Measurements from ENCODE around the gene APBA2. TPM values are rescaled to one million over a fixed set of nuclear protein-coding genes. Genes with fewer than 3 reads are reported as not detected.
"Not testable (repeated sequence)": the region's sequence is repeated elsewhere in the genome, so short reads cannot be mapped to it uniquely, and the experiment has no call there.

APBA2 gene
- total RNA-seq, 5 donors from 2014 or later (not counting 1 experiment from before 2014, with no cell fraction given) = 78.9 to 118 (median 94.9) TPM

- peaks cover 5 to 14% (median 7%) of the 10 kb centered on the region in 3 donors for H3K4me1 Mint-ChIP-seq
- H3K9me3 ChIP-seq; H3K36me3 Mint-ChIP-seq; H3K4me3 ChIP-seq (ENCODE audit: control insufficient read depth in 1 of 2, extremely low read depth in 1 of 2, low read length in 1 of 2); CTCF ChIA-PET; H3K4me1 ChIP-seq (ENCODE audit: control insufficient read depth in 1 of 2, extremely low read depth in 1 of 2, insufficient read depth in 2 of 2, low read length in 2 of 2); H3K36me3 ChIP-seq (ENCODE audit: control insufficient read depth in 2 of 2, extremely low read depth in 1 of 2, insufficient read depth in 1 of 2, low read length in 1 of 2); H3K27me3 Mint-ChIP-seq; H3K9me3 Mint-ChIP-seq; ATAC-seq (replicated peaks in 1 of 4); H3K27ac ChIP-seq (ENCODE audit: low read length); H3K27ac Mint-ChIP-seq; H3K27me3 ChIP-seq (replicated peaks in 1 of 2; ENCODE audit: control insufficient read depth in 2 of 2, extremely low read depth in 1 of 2, insufficient read depth in 2 of 2, low read length in 1 of 2); DNase-seq; H3K4me3 Mint-ChIP-seq; POLR2A ChIA-PET: not testable (repeated sequence)
- 100% methylated on average over 3 of the region's 9 CpGs for WGBS (ENCODE audit: insufficient coverage)
These were observed 37.8 kb upstream of the APBA2 start for GRCh38 chr15:28847959-28848358.

DNA sequence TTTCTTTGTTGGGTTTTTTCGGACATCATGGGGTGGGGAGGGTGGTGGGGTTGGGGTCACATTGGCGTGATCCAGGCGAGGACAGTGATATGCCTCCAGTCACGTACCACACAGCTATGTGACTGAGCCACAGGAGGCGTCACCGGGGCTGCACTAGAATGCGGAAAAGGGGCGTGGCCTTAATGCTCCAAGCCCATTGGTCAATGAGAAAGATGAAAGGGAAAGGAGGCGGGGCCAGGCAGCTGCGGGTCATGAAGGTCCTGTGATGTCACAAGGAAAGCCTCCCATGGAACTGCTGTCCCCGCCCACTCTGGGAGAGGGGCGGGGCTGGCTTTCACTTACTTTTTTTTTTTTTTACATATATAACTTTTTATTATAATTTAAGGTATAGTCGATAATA, 37.3 kb upstream of the APBA2 start, which contains the start of gene GOLGA6L7:
GOLGA6L7 (minus strand) TSS at position 124 of the 400 bp plus-strand sequence; CDS start at position 29, 95 bp downstream.
- H3K9me3 ChIP-seq; H3K36me3 ChIP-seq (ENCODE audit: control insufficient read depth in 2 of 2, extremely low read depth in 1 of 2, insufficient read depth in 1 of 2, low read length in 1 of 2); H3K9me3 Mint-ChIP-seq; ATAC-seq (replicated peaks in 1 of 4); H3K4me3 Mint-ChIP-seq; H3K27me3 ChIP-seq (replicated peaks in 1 of 2; ENCODE audit: control insufficient read depth in 2 of 2, extremely low read depth in 1 of 2, insufficient read depth in 2 of 2, low read length in 1 of 2); H3K27ac Mint-ChIP-seq; POLR2A ChIA-PET; H3K4me3 ChIP-seq (ENCODE audit: control insufficient read depth in 1 of 2, extremely low read depth in 1 of 2, low read length in 1 of 2); H3K36me3 Mint-ChIP-seq; H3K4me1 ChIP-seq (ENCODE audit: control insufficient read depth in 1 of 2, extremely low read depth in 1 of 2, insufficient read depth in 2 of 2, low read length in 2 of 2); H3K27me3 Mint-ChIP-seq; H3K27ac ChIP-seq (ENCODE audit: low read length); CTCF ChIA-PET: not testable (repeated sequence)
- DNase-seq = peak in 3 of 35 experiments; percentile 2
- WGBS (ENCODE audit: insufficient coverage) = 93% methylated on average over 8 of the region's 13 CpGs
- H3K4me1 Mint-ChIP-seq = peaks cover 5 to 14% (median 7%) of the 10 kb centered on the region in 3 donors

GRCh38 chr15:28849271-28849670, 36.5 kb upstream of the APBA2 start:
- H3K27me3 Mint-ChIP-seq; DNase-seq; POLR2A ChIA-PET; ATAC-seq (replicated peaks in 1 of 4); H3K36me3 Mint-ChIP-seq; H3K9me3 ChIP-seq; CTCF ChIA-PET; H3K4me1 ChIP-seq (ENCODE audit: control insufficient read depth in 1 of 2, extremely low read depth in 1 of 2, insufficient read depth in 2 of 2, low read length in 2 of 2); H3K27ac ChIP-seq (ENCODE audit: low read length); H3K27me3 ChIP-seq (replicated peaks in 1 of 2; ENCODE audit: control insufficient read depth in 2 of 2, extremely low read depth in 1 of 2, insufficient read depth in 2 of 2, low read length in 1 of 2); H3K36me3 ChIP-seq (ENCODE audit: control insufficient read depth in 2 of 2, extremely low read depth in 1 of 2, insufficient read depth in 1 of 2, low read length in 1 of 2); H3K4me3 ChIP-seq (ENCODE audit: control insufficient read depth in 1 of 2, extremely low read depth in 1 of 2, low read length in 1 of 2); H3K27ac Mint-ChIP-seq; H3K9me3 Mint-ChIP-seq; H3K4me3 Mint-ChIP-seq: not testable (repeated sequence)
- WGBS (ENCODE audit: insufficient coverage) = 100% methylated on average over 1 of the region's 17 CpGs
- peaks cover 5 to 14% (median 7%) of the 10 kb centered on the region in 3 donors for H3K4me1 Mint-ChIP-seq

- peaks cover 5 to 14% (median 7%) of the 10 kb centered on the region in 3 donors for H3K4me1 Mint-ChIP-seq
- WGBS (ENCODE audit: insufficient coverage) = 100% methylated on average over 2 of the region's 31 CpGs
- POLR2A ChIA-PET; ATAC-seq (replicated peaks in 1 of 4); H3K36me3 Mint-ChIP-seq; H3K27me3 ChIP-seq (replicated peaks in 1 of 2; ENCODE audit: control insufficient read depth in 2 of 2, extremely low read depth in 1 of 2, insufficient read depth in 2 of 2, low read length in 1 of 2); H3K27ac ChIP-seq (ENCODE audit: low read length); H3K27ac Mint-ChIP-seq; H3K27me3 Mint-ChIP-seq; CTCF ChIA-PET; H3K4me3 Mint-ChIP-seq; H3K4me3 ChIP-seq (ENCODE audit: control insufficient read depth in 1 of 2, extremely low read depth in 1 of 2, low read length in 1 of 2); DNase-seq; H3K4me1 ChIP-seq (ENCODE audit: control insufficient read depth in 1 of 2, extremely low read depth in 1 of 2, insufficient read depth in 2 of 2, low read length in 2 of 2); H3K9me3 Mint-ChIP-seq; H3K9me3 ChIP-seq; H3K36me3 ChIP-seq (ENCODE audit: control insufficient read depth in 2 of 2, extremely low read depth in 1 of 2, insufficient read depth in 1 of 2, low read length in 1 of 2): not testable (repeated sequence)
These were observed 36.0 kb upstream of the APBA2 start for GRCh38 chr15:28849766-28850165.

DNA sequence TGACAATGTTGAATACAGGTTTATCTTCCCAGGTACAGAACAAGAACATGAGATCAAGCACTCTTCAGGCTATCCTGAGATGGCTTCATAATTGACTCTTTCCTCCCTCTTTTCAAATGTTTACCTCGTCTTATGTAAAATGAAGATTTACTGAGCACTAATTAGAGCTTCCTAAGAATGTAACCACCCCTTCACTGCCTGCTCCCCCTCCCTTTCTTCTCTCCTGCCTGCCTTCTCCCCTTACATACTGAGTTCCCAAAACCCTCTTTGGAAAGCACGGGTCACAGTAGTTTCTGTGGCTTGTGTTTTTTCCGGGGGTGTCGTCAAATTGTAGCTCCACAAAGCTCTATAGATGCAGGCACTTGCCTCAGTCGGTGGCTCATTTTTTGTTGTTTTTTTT, 32.1 kb upstream of the APBA2 start:
- CTCF ChIA-PET = interaction anchor here in 1 of 2 donors (0.6 kb wide), 1 partner anchor 122 kb away, joined by 3 read pairs; no protein-coding TSS in a partner anchor
- H3K27ac ChIP-seq (ENCODE audit: low read length); H3K27ac Mint-ChIP-seq; H3K4me3 ChIP-seq (ENCODE audit: control insufficient read depth in 1 of 2, extremely low read depth in 1 of 2, low read length in 1 of 2); POLR2A ChIA-PET; H3K4me3 Mint-ChIP-seq; H3K36me3 ChIP-seq (ENCODE audit: control insufficient read depth in 2 of 2, extremely low read depth in 1 of 2, insufficient read depth in 1 of 2, low read length in 1 of 2); DNase-seq; H3K9me3 Mint-ChIP-seq; H3K4me1 Mint-ChIP-seq; H3K9me3 ChIP-seq; H3K27me3 Mint-ChIP-seq; ATAC-seq (replicated peaks in 1 of 4); H3K36me3 Mint-ChIP-seq; H3K4me1 ChIP-seq (ENCODE audit: control insufficient read depth in 1 of 2, extremely low read depth in 1 of 2, insufficient read depth in 2 of 2, low read length in 2 of 2); H3K27me3 ChIP-seq (replicated peaks in 1 of 2; ENCODE audit: control insufficient read depth in 2 of 2, extremely low read depth in 1 of 2, insufficient read depth in 2 of 2, low read length in 1 of 2): not testable (repeated sequence)
- WGBS (ENCODE audit: insufficient coverage) = 100% methylated on average over 1 of the region's 5 CpGs

DNA sequence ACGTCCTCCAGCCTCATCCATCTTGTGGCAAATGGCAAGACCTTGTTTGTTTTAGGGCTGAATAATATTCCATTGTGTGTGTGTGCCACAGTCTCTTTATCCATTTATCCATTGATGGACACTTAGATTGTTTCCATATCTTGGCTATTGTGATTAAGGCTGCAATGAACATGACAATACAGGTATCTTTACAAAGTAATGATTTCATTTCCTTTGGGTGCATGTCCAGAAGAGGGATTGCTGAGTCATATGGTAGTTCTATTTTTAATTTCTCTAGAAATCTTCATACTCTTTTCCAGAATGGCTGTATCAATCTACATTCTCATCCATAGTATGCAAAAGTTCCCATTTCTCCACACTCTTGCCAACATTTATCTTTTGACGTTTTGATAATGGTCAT, 31.2 kb upstream of the APBA2 start:
- H3K9me3 ChIP-seq; DNase-seq; H3K36me3 Mint-ChIP-seq; H3K27ac Mint-ChIP-seq; H3K36me3 ChIP-seq (ENCODE audit: control insufficient read depth in 2 of 2, extremely low read depth in 1 of 2, insufficient read depth in 1 of 2, low read length in 1 of 2); CTCF ChIA-PET; H3K27ac ChIP-seq (ENCODE audit: low read length); POLR2A ChIA-PET; ATAC-seq (replicated peaks in 1 of 4); H3K4me3 Mint-ChIP-seq; H3K9me3 Mint-ChIP-seq; H3K27me3 ChIP-seq (replicated peaks in 1 of 2; ENCODE audit: control insufficient read depth in 2 of 2, extremely low read depth in 1 of 2, insufficient read depth in 2 of 2, low read length in 1 of 2); H3K4me1 Mint-ChIP-seq; H3K4me1 ChIP-seq (ENCODE audit: control insufficient read depth in 1 of 2, extremely low read depth in 1 of 2, insufficient read depth in 2 of 2, low read length in 2 of 2); H3K27me3 Mint-ChIP-seq; H3K4me3 ChIP-seq (ENCODE audit: control insufficient read depth in 1 of 2, extremely low read depth in 1 of 2, low read length in 1 of 2): not testable (repeated sequence)
- WGBS (ENCODE audit: insufficient coverage) = no CpG with 5 or more reads among the region's 2 CpGs

GRCh38 chr15:28861031-28861534, 24.7 kb upstream of the APBA2 start:
- no peaks in the 10 kb centered on the region for H3K36me3 ChIP-seq (ENCODE audit: control insufficient read depth in 2 of 2, extremely low read depth in 1 of 2, insufficient read depth in 1 of 2, low read length in 1 of 2)
- WGBS (ENCODE audit: insufficient coverage) = 97% methylated on average over 12 of the region's 16 CpGs
- no peaks in the 10 kb centered on the region for H3K27me3 Mint-ChIP-seq
- no peak overlapping the region for H3K27ac Mint-ChIP-seq
- ATAC-seq (replicated peaks in 1 of 4) (no peak), DNase-seq (no peak)
- H3K27me3 ChIP-seq (replicated peaks in 1 of 2; ENCODE audit: control insufficient read depth in 2 of 2, extremely low read depth in 1 of 2, insufficient read depth in 2 of 2, low read length in 1 of 2) = no peaks in the 10 kb centered on the region
- H3K4me3 Mint-ChIP-seq = no peak overlapping the region
- no peaks in the 10 kb centered on the region for H3K9me3 ChIP-seq
- CTCF ChIA-PET = no interaction called here
- POLR2A ChIA-PET = no interaction called here
- H3K4me3 ChIP-seq (ENCODE audit: control insufficient read depth in 1 of 2, extremely low read depth in 1 of 2, low read length in 1 of 2) = no peak overlapping the region
- no peaks in the 10 kb centered on the region for H3K36me3 Mint-ChIP-seq
- H3K4me1 Mint-ChIP-seq = no peaks in the 10 kb centered on the region
- no peaks in the 10 kb centered on the region for H3K4me1 ChIP-seq (ENCODE audit: control insufficient read depth in 1 of 2, extremely low read depth in 1 of 2, insufficient read depth in 2 of 2, low read length in 2 of 2)
- H3K9me3 Mint-ChIP-seq = no peaks in the 10 kb centered on the region
- H3K27ac ChIP-seq (ENCODE audit: low read length) = no peak overlapping the region
